CD4-positive, alpha-beta T cell treated with Interferon gamma for 1 hour (primary cell): Measurements from ENCODE around the gene GTF3C1.
A peak's percentile ranks its signal among the peaks of the same experiment; 100 is the strongest.
"Not testable (repeated sequence)": the region's sequence is repeated elsewhere in the genome, so short reads cannot be mapped to it uniquely, and the experiment has no call there.

Experiments used
- DNase-seq: peaks from one replicate; pipeline ENCODE4 v3.0.0-alpha.2; 2020

Gene GTF3C1

DNA sequence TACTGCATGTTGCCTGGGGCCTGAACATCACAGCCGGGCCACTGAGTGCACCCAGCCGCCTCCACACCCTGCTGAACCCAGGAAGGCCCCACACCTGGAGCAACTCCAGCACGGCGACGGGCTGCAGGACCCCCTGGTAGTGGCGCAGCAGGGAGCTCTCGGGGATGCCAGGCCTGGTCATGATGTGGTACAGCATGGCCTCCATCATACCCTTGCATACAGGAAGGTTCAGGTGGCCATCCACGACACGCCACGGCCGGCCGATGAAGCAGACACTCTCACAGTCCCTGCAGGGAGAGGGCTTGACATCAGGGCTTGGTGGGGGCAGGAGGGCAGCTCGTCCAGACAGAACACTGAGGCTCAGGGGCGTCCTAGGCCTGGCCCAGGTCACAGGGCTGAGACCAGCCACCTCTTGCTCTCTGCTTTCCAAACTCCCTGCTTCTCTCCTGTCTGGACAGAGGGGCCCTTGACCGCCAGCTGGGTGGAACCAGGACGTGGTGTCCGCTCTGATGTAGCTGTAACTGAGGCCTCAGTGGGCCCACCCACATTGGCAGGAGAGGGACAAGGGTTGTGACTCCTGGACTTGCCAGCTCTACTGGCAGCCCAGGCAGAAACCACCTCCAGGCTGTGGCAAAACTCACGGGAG lies 87.4 kb downstream of the GTF3C1 start:
- DNase-seq: no peak

DNA sequence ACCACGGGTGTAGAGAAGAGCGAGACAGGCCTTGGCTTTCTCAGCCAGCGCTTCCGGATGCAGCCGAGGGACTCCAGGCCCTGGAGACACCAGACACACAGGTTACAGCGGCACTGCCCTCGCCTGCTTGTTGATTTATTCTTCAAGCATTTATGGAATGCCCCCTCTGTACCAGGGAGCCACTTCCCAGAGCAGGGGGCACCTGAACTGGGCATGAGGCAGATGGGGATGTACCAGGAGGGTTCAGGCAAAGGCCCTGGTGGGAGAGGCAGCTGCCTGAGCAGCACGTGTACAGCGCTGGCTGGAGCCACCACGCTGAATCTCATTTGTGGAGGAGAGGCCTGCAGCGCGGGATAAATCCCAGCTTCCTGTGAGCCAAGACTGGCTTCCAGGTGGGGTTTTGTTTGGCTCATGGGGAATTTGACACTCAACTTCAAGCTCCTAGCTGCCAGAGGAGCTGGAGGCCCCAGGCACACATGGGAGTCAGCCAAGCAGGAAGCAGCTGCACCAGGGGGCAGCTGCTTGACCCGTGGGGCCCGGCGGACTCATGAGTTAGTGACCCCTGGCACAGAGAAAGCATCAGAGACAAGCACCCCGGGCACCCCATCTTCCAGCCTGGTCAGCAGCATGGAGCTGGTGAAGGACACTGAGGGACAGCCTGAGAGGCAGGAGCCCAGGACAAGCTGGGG lies 88.1 kb downstream of the GTF3C1 start:
- DNase-seq: no peak

DNA sequence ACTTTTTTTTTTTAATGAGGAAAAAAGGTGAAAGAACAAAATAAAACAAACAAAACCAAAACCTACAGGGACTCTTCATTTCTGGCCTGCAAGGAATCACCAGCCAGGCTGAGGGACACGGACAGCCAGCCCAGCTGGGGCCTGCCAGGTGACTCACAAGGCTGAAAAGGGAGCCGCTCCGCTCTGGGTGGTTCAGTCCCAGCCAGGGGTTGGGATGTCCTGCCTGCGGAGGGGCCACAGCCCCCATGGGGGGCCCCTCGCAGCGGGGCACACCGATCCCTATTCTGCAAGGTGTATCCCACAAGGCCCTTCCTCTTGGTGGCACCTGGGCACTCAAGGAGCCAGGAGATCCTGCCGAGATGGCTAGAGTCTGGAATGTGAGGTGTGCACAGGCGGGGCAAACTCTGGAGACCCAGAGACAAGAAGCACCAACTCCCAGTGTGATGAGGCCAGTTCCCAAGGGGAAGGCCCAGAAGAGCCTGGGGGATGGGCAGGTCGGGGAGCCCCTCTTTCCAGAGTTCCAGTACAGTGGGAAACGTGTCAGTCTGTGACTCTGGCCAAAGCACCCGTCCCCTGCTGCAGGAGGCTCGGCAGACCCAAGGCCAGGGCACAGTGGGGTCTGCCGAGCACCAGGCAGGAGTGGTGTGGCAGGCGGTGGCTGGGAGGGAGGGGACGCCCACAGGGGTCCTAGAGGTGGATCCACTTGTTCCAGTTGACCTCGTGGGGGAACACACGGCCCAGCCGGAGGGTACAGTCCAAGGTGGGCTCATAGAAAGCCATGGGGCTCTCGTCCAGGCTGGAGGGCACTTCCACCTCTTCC lies 88.8 kb downstream of the GTF3C1 start:
- no peak for DNase-seq

DNA sequence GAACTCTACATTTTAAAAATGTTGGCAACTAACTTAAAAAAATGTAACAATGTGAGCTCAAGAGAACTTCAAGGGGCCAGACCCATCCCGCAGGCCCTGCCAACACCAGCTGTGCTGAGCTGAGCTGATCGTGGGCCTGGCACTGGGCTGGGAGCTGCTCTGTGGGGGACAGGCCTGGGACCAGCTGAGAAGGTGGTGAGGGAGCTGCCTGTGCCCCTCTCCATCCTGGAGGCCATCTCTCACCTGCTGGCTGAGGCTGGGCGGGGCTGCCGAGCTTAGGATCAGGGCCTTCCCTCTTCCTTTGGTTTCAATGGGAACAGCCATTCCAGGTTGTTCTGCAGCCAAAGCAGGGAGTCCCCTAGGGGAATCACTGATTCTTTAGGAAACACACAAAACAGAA lies 89.5 kb downstream of the GTF3C1 start:
- no peak for DNase-seq

DNA sequence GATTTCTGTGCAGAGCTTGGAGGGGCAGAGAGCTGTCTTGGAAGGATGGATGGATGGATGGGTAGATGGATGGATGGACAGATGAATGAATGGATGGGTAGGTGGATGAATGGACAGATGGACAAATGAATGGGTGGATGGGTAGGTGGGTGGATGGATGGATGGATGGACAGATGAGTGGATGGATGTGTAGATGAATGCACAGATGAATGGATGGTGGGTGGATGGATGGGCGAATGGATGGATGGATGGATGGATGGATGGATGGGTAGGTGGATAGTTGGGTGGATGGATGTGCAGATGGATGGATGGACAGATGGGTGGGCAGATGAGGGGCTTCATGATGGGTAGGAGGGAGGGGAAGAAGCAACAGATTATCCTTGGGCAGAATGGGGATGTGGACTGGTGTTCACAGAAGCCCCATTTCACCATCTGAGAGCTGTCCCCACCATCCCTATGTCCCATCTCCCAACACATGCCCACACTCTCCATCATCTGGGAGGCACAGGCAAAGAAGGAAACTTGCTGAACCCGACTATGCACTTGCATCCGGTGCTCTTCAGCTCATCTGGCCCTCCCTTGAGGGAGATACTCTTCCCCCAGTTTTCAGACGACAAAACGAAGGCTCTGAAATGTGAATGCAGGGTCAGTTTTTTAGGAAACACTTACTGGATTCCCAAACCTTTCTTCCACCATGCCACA lies 90.6 kb downstream of the GTF3C1 start:
- DNase-seq: no peak

DNA sequence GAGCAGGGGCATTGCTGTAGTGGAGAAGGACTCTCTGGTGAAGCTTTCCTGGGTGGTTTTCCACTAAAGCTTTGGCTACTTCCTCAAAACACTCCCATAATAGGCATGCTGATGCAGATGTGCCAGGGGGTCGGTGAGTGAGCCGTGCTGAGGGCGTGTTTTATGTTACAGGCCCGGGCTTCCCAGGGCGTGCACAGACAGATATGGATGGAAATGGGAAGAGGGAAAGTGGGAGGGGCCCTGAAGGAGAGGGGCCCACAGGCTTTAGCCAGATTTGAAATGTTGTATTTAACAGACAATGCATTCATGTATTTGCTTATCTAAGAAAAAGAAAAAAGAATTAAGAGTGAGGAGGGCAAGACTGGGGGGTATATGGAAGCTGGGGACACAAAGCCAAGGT lies 91.5 kb downstream of the GTF3C1 start:
- DNase-seq: no peak

DNA sequence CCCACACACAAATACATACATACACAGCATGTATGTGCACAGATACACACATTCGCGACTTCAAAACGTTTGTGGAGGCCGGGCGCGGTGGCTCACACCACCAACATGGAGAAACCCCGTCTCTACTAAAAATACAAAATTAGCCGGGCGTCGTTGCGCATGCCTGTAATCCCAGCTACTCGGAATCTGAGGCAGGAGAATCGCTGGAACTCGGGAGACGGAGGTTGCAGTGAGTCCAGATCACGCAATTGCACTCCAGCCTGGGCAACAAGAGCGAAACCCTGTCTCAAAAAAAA lies 92.2 kb downstream of the GTF3C1 start:
- DNase-seq: not testable (repeated sequence)

DNA sequence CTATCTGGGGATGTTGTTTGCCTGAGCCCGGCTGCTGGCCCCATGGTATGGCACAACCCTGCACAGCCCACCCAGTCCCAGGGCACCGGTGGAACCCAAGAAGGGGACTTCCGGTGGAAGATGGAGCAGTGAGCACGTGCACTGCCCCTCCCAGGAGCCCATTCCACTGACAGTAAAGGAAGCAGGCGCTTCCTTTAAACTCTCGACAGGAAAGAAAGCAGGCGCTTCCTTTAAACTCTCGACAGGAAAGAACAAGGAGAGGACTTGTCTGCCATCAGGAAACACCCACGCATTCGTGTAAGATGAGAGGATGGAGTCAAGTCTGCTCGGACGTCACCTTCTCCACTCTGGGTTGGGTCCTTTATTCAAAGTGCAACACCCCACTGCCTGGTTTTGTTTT lies 94.0 kb downstream of the GTF3C1 start:
- DNase-seq: no peak

DNA sequence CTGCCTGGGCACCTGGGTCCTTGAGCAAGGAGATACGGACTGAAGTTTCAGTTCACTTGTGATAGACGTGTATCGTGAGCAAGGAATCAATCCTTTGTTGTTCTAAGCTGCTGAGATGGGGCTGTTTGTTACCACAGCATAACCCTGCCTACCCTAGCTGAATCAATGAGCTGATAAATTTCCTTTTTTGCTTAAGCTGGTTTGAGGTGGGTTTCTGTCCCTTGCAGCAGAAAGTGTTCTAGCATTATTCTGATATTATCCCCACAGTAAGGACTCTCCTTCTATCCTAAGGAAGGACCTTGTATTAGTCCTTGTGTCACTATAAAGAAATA lies 96.3 kb downstream of the GTF3C1 start:
- no peak for DNase-seq

DNA sequence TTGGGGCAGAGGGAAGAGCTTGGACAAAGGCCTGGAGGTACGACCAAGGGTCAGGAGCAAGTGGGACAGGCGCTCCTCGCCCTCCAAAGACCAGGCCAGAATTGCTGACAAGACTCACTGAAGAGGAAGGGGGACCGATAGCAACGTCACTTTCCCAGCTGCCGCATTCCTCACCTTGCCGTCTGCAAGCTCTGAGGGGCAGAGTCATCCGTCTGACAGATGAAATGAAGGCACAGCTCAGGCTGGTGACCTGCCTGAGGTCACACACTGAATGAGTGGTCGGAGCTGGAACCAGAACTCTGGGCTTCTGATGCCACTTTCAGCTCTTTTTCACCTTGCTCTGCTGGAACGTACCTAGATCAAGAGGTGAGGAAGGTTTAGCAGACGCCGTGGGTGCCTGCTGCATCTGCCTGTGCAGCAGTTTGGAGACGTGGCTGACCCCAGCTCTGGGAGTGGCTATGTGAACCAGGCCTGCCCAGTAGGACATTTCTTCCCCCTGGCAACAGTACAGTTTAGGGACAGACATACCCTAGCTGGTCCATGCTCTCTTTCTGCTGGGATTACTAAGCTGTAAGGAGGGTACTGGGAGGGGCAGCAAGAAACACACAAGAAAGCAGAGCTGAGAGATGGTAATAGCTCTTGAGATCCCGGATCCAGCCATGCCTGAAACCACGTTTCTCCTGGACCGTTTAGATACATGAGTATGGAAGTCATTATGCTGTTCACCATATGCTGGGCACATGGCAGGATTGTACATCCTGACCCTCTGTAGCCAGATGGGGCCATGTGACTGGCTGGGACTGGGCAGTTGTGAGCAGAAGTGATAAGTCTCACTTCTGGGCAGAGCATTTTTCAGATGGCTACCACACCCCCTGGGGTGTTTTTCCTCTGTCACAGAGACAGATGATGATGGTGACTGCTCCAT lies 96.9 kb downstream of the GTF3C1 start:
- no peak for DNase-seq

DNA sequence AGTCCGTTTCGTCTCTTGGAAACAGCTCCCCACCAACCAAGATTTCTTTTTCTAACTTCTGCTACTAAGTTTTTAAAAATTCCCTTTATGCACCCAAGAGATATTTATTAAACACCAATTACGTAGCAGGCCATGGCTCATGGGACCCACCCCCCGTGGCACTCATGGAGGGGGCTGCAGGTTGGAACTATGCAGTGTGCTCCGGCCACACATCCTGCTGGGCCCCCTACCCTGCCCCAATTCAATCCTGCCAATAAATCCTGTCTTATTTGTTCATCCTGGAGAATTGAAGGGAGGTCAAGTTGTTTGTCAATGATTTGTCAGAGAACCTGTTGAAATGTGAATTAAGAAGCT lies 99.5 kb downstream of the GTF3C1 start:
- DNase-seq: no peak

DNA sequence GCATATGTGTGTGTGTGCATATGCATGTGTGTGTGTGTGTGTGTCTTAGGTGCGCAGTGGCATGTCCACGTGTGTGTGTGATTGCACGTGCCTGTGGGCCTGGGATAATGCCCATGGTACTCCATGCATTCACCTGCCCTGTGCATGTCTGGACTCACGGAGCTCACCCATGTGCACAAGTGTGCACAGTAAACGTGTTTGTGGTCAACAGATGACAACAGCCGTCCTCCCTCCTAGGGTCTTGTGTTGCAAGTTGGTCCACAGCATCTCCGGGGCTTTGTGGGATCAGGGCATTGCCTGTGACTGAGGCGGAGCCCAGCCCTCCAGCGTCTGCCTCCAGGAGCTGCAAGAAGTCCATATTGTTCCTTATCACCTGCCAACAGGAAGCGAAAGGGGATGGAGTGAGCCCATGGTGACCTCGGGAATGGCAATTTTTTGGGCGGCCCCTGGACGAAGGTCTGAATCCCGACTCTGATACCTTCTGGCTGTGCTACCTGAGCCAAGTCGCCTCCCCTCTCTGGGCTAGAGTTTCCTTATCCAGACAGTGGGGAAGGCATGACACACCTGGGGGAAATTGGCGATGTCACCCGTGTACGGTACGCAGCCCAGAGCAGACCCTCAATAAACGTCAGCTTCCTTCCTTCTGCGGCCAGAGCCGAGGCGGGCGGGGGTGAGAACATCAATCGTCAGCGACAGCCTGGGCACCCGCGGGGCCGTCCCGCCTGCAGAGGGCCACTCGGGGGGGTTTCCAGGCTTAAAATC lies 100.1 kb downstream of the GTF3C1 start:
- DNase-seq: peak; percentile 90

DNA sequence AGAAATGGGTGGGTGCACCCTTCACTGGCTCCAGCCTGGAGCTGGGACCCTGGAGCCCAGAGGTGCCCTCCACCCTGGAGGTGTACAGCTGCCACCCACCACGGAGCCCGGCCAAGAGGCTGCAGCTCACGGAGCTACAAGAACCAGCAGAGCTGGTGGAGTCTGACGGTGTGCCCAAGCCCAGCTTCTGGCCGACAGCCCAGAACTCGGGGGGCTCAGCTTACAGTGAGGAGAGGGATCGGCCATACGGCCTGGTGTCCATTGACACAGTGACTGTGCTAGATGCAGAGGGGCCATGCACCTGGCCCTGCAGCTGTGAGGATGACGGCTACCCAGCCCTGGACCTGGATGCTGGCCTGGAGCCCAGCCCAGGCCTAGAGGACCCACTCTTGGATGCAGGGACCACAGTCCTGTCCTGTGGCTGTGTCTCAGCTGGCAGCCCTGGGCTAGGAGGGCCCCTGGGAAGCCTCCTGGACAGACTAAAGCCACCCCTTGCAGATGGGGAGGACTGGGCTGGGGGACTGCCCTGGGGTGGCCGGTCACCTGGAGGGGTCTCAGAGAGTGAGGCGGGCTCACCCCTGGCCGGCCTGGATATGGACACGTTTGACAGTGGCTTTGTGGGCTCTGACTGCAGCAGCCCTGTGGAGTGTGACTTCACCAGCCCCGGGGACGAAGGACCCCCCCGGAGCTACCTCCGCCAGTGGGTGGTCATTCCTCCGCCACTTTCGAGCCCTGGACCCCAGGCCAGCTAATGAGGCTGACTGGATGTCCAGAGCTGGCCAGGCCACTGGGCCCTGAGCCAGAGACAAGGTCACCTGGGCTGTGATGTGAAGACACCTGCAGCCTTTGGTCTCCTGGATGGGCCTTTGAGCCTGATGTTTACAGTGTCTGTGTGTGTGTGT lies 100.9 kb downstream of the GTF3C1 start:
- DNase-seq: no peak

DNA sequence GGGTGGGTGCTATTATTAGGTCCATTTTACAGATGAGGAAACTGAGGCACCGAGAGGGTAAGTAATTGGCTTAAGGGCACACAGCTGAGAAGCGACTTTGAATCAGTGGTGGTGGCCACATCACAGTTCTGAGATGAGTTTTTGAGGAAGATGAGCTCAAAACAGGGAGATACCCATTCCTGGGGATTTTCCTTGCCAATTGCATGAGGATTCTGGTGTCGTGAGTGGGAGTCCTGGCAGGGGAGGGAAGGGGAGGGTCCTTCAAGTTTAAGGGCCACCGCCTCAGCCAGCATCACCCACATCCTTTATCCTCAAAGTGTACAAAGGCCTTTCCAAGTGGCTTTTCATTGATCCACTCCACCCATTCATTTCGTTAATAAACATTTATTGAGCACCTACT lies 102.4 kb downstream of the GTF3C1 start:
- no peak for DNase-seq

DNA sequence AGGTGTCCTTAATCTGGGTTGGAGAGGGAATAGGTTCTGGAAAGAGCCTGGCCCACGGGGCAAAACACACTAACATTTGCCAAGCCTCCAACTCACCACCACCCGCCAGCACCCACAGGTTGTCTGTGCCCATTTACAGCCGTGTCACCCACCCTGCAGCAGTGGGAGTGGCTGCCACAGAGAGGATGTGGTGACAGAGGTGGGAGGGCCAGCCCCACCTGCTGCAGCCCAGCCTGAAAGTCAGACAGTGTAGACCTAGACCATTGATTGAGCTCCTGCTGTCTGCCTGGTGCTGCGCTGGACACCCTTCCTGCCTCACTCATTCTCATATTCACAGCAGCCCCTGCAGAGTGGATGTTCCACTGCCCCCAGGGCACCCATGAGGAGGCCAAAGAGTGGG lies 103.0 kb downstream of the GTF3C1 start:
- peak; percentile 88 for DNase-seq

DNA sequence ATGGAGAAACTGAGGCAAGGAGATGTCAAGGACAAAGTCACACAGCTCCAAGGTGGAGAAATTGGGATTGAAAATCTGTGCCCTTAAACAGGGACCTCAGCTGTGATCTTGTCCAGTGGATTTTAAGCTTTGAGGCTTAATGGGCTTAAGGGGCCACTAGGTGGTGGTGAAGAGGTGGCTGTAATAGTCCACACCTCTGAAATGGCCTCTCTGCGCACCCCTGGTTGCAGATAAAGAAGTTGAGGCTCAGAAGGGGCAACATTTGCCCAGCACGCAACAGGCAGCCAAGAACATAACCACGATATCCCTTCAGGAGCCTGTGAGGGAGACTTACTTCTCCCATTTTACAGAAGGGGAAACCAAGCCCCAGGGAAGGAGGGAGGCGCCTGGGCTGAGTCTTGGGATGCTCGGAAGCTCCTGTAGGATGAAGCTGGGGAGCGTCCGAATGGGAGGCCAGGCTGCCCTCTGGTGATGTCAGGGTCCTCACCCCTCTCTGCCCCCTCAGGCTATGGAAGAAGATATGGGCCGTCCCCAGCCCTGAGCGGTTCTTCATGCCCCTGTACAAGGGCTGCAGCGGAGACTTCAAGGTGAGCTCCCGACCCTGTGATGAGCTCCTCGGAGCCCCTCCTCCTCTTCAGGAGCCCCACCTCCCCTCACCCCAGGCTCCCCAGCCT lies 104.1 kb downstream of the GTF3C1 start:
- no peak for DNase-seq

DNA sequence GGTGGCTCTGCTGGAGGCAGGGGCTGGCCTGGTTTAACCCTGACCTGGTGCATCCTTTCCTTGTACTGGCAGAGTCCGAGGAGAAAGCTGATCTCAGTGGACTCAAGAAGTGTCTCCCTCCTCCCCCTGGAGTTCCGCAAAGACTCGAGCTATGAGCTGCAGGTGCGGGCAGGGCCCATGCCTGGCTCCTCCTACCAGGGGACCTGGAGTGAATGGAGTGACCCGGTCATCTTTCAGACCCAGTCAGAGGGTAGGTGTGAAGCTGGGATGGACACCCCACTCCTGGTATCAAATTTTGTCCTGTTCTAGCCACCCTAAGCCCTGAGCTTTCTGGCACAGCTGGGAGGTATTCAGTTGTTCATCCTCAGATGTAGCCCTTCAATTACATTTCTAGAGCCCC lies 105.2 kb downstream of the GTF3C1 start:
- DNase-seq: no peak

DNA sequence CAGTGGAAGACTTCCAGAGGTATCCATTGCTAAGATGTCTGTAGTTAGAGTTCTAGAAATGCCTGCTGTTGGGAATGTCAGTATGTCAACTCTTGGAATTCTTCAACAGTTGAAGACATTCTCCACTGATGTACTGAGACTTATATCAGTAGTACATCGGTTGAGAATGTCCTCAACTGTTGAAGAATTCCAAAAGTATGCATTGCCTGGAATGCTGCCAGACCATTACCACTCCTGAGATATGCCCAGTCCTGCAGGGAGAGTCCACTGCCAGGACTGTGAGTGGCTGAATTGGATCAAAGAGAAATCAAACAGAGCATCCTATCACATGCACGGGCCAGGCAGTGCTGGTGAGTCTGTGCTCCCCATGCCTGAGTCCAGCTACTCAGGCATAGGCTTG lies 105.7 kb downstream of the GTF3C1 start:
- DNase-seq: no peak

DNA sequence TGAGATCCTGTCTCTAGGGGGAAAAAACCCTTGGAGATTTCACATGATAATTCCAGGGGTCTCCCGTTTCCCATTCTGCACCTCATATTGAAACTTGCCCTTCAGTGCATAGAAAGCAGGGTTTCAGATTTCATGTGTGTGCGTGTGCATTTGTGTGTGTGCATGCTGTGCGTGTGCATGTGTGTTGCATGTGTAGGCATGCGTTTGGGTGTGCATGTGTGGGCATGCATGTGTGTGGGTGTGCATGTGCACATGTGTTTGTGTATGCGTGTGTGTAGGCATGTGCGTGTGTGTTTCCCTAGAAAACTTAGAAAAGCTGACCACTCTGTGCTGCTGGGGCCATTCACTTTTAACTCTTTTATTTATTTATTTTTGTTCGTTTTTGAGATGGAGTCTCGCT lies 107.7 kb downstream of the GTF3C1 start:
- DNase-seq: no peak

DNA sequence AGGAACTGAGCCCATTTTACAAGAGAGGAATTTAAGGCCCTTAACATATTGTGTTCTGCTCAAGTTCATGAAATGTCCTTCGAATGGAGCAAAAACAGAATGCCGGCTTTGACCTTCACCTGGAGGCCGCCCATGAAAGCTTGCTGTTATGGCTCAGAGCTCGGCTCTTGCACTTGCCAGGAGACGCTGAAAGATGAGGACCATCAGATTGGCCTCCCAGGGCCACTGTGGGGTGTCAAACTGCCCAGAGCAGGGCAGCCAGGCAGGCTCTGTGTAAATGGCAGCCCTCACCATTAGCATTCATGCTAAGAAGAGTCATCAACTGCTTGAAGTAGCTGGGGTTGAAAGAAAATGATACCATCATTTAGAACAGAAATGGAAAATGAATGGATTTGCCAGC lies 108.4 kb downstream of the GTF3C1 start:
- DNase-seq: no peak
